GM18517 (cell line): ENCODE data around the gene L3MBTL4.

Experiments
- ATAC-seq: cut with Tn5 transposase; IDR thresholded peaks from one replicate; pipeline ENCODE4 v1.9.1; 2021; ENCODE audit warnings: mild to moderate bottlenecking, moderate library complexity; ENCODE audit not compliant: unreplicated experiment

L3MBTL4 gene

DNA sequence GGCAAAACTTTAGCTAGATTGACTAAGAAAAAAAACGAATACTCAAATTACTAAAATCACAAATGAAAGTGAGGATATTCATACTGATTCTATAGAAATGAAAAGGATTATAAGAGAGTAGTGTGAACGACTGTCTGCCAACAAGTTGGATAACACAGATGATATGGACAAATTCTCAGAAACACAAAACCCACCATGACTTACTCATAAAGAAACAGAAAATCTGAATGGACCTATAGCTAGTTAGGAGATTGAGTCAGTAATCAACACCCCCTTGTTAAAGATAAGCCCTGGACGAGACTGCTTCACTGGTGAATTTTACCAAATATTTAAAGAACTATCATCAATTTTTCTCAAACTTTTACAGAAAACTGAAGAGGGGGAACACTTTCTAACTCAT is 410.6 kb downstream of the L3MBTL4 start:
- ATAC-seq = peak; percentile 60

DNA sequence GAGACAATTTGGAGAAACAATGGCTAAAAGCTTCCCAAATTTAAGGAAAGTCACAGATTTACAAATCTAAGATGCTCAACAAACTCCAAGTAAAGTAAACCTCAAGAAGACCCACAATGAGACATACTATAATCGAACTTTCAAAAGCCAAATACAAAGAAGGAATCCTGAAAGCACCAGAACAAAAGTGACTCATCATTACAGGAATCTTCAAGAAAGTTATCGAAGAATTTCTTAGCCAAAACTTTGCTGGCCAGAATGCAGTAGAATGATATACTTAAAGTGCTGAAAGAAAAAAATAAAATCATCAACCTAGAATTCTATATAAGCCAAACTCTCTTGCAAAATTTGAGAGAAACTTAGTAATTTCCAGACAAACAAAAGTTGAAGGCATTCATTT is 412.8 kb downstream of the L3MBTL4 start:
- no peak for ATAC-seq

DNA sequence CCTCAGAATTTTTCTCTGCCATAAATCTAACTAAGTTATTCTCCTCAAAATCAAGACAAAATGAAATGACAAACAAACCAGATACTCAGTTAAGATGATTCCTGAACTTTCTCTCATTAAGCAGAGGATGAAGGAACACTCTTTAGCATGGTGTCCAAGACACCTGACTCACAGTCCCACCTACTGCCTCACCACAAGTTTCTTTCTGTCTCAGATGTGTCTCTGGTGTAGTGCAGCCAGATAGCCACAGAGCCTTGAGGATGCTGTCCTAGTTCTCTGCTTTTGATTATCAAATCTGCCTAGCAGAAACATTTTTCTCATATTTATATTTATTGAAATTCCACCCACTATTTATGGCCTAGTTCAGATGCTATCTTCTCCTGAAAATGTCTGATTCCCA is 415.8 kb downstream of the L3MBTL4 start:
- peak; percentile 97 for ATAC-seq

DNA sequence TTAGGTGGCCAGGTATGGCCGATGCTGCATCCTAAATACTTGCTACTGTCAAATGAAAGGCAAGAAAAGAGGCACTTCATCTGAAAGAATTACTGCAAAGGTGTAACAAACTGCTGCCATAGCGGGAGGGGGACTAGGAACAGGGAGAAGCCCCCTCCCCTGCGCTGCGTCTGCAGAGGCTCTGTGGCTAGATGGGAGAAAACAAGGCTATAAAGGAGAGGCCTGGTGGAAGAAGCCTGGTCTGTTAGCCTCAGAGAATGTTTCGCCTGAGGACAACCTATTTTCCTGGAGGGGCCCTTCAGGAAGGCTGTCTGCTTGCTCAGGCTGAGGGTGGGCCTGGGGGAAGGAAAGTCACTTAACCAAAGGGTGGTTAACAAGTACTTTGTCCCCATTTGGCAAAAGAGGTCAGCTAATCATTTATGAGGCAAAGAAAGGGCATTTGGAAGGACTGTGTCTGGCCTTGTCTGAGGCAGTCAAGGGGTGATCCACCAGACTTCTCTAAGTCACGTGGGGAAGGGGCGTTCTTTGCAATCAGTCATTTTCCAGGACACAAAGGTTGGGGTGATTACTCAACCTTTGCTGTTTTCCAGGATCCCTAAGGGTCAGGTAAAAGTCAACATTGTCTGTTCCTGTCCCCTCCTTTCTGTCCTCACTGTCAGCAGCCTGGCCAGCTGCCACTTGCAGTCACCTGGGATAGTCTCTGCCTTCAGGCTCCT is 416.4 kb downstream of the L3MBTL4 start:
- peak; percentile 31 for ATAC-seq

DNA sequence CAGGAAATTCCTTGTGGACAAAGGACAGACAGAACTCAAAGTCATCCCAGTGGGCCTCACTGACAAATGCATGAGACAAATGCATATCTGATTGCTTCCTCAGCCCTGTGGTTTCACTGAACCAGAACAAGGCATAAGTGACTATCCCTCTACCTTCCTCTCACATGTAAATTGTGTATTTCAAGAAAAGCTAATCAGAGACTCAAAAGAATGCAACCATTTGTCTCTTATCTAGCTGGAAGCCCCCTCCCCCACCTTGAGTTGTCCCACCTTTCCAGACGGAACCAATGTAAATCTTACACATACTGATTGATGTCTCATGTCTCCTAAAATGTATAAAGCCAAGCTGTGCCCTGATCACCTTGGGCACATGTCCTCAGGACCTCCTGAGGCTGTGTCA is 417.4 kb downstream of the L3MBTL4 start:
- ATAC-seq = no peak

DNA sequence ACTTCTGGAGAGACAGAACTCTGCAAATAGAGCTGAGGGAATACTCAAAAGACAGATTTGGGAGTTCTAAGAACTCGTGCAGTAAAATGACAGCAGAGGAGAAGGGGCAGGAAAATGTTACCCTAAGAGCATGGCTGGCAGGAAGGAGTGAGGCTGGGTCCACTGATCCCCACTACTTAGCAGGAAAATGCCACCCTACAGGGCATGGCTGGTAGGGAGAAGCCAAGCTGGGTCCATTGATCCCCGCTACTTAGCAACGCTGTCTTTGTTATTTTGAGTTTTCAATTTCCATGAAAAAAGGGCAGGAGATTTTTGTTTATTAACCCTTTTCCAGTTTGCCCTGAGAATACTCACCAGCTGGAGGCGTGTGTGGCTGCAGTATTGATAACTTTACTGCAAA is 419.1 kb downstream of the L3MBTL4 start:
- no peak for ATAC-seq

DNA sequence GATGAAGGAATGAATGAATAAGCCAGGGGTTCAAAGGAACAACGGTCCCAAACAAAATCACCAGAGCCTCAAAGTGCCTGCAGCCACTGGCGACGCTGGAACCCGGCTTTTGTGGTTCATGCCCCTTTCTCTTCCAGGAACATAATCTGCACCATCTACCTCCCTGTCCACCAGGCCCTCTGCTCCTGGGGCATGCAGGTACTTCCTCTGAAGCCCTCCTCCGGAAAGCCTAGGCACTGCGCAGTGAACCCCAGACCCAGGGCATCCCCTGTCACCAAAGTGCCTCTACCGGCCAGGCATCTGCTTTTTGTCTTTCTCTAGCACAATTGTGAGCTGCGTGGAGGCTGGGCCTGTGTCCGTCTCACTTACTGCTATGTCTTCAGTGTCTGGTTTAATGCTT is 420.8 kb downstream of the L3MBTL4 start:
- no peak for ATAC-seq

DNA sequence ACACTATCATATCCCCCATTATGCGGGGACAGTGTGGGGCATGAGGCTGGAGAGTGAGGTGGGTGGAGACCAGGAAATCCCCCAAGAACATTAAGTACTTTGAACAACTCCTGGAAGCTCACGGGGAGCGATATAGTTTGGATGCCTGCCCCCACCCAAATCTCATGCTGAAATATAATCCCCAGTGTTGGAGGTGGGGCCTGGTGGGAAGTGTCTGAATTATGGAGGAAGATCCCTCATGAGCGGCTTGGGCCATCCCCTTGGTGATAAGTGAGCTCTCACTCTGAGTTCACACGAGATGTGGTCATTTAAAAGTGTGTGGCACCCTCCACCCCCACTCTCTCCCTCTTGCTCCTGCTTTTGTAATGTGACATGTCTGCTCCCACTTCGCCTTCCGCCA is 422.3 kb downstream of the L3MBTL4 start:
- ATAC-seq = no peak

DNA sequence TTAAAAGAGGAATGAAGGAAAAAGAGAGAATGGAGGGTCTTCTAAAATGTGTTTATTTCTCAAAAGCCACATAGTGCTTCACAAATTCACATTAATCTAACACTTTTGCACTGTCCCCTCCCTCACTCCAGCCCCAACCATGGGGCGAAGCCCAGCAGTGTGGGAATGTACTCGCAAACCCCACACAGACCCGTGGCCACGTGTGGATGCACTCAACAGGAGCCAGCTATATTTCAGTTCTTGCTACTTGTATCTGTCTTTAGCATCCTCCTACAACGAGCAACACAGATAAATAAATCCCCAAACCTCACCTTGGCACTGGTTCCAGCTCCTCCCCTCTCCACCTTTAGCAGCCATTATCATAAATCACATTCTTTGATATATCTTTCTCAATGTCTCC is 427.5 kb downstream of the L3MBTL4 start:
- no peak for ATAC-seq

DNA sequence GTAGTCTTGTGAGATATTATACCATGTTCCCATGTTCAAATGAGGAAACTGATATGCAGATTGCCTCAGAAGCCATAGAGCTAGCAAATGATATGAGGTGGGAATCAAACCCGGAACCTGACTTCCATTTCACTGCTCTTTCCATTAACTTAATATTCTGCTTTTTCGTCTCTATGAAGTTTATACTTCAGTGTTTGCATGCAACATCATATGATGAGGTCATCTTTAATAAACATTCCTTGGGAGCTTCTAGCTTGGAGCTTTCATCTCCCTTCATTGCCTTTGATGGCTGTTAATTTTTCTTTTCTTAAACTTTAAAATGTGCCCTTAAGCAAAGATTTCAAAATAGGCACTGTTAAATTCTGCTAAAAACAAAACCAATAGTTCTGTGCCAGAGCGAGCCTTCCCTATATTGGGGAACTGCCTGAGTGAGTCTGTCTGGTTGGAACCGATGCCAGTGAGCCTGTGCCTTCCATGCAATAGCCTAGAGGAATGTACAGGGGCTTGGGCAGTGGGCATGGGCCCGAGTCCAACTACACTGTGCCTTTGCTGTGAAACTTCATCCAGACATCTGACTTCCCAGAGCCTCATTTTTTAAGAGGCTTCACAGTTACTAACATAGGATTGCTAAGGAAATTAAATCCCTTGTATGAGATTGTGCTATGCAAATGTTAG is 428.3 kb downstream of the L3MBTL4 start:
- no peak for ATAC-seq

DNA sequence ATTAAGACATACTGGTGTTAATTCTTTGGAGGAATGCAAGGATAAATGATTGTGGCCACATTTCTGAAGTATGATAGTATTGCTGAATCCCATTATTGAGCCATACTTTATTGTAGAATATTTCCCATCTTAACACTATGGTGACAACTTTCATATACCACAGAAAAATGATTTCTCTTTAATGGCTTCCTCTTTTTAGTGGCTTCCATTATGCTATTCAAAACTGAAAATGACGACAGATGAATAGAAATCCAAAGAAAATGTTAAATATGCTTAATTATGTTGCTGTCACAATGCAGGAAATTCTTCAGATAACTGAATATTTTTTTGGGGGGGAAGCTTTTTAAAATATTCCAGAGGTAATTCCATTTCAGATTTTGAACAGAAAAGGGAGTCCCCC is 430.5 kb downstream of the L3MBTL4 start:
- ATAC-seq = no peak

DNA sequence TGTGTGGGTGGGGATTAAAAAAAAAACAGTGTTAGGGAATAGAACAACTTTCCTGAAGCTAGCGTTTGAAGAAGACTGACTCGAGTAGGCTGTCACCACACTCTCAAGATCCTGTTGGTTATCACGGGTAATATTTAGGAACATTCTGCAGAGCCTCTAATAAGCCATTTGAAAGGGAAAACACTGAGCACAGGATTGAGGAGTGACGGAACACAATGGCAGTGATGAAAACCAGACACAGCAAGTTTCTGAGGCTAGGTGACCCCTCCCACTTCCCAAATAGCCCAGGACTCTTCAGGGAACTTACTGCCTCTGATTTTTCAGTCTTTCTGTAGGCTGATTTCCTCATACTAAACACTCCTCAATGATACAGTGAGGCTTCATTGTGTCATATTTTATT is 431.2 kb downstream of the L3MBTL4 start:
- no peak for ATAC-seq

DNA sequence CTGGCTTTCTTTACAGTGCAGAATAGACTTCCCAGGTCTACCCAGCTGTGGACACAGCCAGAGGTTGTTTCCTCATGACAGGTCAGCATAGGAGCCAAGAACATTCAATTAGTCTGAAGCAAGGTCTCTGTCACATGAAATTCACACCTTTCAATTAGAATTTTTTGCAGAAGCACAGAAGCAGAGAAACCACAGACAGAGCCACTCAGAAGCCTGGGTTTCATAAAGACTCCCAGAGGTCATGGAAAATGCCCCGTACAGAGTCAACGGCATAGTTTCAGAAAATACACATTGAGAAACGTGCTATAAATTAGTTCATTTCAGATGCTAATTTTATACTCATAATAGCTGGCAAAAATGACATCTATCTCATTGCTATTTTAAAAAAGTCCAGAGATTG is 432.4 kb downstream of the L3MBTL4 start:
- ATAC-seq = peak; percentile 57

DNA sequence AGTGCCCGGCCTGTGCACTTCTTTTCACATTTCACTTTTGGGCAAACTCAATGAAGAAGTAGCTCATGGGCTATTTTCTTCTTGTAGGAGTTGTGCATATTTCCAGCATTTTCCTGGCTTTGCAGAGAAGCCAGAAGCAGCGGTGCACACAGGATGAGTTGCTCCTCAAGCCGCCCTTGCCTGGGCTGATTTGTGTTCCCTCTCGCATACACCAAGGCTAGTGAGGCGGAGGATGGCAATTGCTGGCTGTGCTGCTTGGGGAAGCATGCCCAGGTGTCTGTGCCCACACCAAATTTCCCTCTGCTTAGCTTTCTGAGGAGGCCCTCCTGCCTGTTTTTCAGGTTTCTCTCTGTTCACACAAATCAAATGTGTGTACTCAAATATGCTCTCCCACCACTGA is 434.0 kb downstream of the L3MBTL4 start:
- no peak for ATAC-seq

DNA sequence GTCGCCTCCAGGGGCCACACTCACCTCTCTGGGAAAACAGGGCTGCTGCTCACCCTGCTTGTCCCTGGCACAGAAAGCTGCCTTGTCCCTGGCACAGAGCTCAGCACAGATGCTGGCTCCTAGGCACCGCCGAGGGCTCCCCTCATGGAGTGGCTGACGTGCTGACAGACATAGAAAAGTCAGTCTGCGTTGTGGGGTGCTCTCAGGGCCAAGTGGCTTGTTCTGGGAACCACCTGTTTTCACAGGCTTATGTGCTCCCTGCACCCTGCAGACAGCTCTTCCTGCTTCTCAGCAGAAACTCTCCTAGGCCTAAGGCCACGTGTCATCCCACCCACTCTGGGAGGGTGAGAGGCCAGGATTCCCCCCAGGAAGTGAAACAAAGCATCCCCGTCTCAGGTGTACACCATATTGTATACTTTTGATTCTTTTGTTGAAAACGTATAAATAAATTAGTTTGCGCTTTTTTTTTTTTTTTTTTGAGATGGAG is 434.7 kb downstream of the L3MBTL4 start:
- peak; percentile 56 for ATAC-seq

DNA sequence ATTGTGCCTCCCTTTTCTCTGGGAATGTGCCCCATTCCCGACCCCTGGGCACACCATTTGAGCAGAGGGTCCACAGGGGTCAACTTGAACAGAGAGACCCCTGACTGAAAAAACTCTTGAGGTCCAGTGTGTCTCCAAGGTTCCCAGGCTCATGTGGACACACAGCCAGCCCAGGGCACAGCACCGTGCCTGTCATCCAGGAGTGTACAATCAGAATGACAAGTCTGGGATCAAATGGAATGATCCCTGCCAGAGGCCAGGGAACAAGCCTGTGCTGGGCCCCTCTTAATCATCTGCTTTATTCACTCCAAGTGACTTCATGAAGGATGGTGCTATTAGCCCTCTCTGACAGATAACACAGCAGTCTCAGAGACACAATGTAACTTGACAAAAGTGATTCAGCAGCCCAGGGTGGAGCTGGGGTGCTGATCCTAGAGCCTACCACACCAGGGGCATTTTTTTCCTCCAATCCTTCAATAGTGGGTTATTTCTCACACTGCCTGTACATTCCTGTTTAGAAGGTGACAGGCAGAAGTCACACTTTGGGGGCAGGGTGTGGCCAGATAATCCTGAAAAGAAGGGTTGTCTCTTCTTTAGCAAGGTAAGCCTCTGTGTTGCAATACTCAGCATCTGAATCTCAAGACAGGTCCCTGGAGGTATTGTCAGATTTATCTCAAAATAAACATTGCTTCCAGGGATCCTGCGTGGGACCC is 435.4 kb downstream of the L3MBTL4 start:
- ATAC-seq = no peak

DNA sequence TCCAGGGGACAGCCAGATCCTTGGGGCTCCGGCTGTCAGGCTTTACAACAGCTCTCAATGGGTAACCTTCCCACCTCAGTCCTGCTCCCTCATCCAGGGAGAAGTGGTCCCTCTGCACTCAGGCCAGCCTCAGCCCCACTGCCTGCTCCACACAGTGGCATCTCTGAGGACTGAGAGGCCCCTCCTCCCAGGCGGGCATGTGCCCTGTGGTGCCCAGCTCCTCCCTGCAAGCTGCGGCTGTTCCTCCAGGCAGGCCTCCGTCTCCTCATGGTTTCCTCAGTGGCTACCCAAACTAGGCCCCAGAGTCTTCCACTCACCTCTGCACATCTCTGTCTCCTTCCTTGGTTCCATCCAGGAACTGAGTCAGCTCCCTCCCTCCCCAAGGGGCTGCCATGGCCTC is 437.7 kb downstream of the L3MBTL4 start:
- no peak for ATAC-seq

DNA sequence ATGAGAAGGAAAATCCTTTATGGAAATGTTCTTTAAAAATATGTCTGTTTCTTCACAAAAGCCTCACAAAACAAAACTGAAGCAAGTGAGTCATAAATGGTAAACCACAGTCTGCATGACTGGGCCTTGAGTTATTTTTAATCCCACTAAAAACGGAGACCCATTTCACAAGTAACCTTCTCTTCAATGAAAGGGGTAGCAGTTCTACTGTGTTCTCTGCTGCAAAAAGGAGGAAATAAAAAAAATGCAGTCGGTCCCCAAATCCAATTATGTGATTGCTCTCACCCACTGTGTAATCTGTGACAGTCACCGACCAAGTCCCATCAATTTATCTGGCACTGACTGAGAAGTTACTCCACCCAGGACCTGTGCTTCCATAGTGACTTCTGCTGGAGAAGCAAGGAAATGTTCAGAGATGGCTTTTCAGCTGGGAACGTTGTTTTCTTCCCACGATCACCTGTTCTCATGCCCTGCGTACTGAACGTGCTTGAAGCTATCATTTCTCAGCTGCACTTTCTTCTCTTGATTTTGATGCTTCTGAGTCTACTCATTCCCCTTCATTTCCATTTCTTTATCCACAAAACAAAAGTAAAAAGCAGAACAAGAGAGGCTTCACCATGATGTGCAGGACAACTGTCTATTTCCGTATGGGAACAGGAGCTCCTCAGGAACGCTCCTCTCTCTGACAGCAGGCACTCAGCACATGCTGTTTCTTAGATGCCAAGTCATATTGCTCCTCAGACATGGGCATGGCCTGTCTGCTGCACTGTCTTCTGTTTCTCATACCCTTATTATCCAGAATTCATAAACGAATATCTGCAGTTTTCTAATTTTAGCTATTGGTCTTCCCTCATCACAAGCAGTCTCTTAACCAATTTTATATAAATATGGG is 439.4 kb downstream of the L3MBTL4 start:
- ATAC-seq = peak; percentile 87

DNA sequence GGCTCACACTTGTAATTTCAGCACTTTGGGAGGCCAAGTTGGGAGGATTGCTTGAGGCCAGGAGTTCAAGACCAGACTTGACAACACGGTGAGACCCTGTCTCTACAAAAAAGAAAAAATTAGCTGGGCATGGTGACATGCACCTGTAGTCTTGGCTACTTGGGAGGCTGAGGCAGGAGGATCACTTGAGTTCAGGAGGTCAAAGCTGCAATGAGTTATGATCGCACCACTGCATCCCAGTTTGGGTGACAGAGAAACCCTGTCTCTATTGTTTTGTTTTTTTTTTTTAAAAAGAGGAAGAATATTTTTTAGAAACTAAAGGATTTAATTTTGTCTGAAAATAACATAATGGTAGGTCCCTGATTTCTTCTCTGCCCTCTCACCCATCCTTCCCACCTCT is 440.0 kb downstream of the L3MBTL4 start:
- ATAC-seq = peak; percentile 18

DNA sequence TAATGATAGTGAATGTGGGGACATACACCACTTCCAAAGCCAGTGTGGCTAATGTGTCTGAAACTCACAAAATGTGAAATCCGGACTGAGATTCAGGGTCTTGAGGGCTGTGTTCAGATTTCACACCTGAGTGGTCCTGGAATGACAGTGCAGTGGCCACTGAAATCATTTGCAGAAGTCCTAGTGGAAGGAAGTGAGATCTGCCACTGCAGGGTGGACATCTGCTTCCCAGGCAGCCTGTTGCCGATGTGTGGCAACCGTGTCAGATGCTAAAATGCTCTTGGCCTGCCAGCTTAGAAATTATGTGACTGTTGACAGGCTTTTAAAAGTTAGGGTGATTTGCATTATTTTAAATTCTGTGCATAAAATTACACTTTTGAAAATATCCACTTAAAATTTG is 441.6 kb downstream of the L3MBTL4 start:
- ATAC-seq = no peak

DNA sequence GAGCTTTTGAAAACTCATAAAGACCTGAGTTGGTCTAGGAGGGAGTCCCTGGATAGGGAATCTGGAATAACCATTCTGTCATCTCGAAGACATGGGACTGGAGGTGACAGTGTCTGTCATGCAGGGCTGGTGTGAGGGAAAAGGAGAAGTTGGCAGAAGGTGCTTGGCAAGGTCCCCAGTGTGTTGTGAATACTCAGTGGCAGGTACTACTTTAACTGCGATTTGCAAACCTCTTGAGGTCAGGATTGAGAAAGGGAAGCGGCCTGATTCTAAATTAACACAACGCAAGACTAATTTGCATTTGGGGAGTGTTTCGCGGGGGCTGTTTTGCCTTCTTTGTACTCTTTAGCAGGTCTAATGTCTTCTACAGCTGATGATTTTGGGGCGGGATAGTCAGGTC is 442.4 kb downstream of the L3MBTL4 start:
- ATAC-seq = peak; percentile 38
